Panc1 (cell line): Measurements from ENCODE around the gene NPY4R. TPM values are rescaled to one million over a fixed set of nuclear protein-coding genes. Genes with fewer than 3 reads are reported as not detected.
A peak's percentile ranks its signal among the peaks of the same experiment; 100 is the strongest.
"Not testable (repeated sequence)": the region's sequence is repeated elsewhere in the genome, so short reads cannot be mapped to it uniquely, and the experiment has no call there.

Experiments
- ATAC-seq: fragments of 200-7000 bp; cut with Tn5 transposase; 2 replicates; pipeline ENCODE4 v1.9.1; 2020; ENCODE audit warnings: mild to moderate bottlenecking, moderate library complexity
- Bru-seq: library from RNA; stranded (reverse); fragments of 400-500 nt; gene quantifications from one replicate; lab custom pipeline; 2021; lab: Mats Ljungman, UMichigan
- BruChase-seq, 2 experiments: library from RNA; stranded (reverse); fragments of 400-500 nt; gene quantifications; one replicate each; lab custom pipeline; 2021; lab: Mats Ljungman, UMichigan
- BruUV-seq: library from RNA; stranded (reverse); fragments of 400-500 nt; replicated peaks from 2 replicates; lab custom pipeline; 2021; lab: Mats Ljungman, UMichigan
- CTCF ChIA-PET: fragments of 300-600 bp; sonication (Branson Sonifier 250); formaldehyde crosslinking; loops from one replicate; lab custom pipeline; 2022; ENCODE audit warnings: antibody characterized with exemption; lab: Charles Lee
- POLR2A ChIA-PET: fragments of 300-600 bp; sonication (Branson Sonifier 250); formaldehyde crosslinking; loops from one replicate; lab custom pipeline; 2022; ENCODE audit warnings: antibody characterized with exemption; lab: Charles Lee
- DNase-seq: peaks from one replicate; pipeline ENCODE4 v3.0.0-alpha.2; 2010; ENCODE audit warnings: low read depth, low spot score
- H3K27ac ChIP-seq: 2 replicates; pipeline ENCODE4 v1.5.1; 2011; ENCODE audit warnings: mild to moderate bottlenecking, low read length, inconsistent platforms
- H3K27me3 ChIP-seq: fragments of 200-500 bp; sonication (Bioruptor generic); 2 replicates; pipeline ENCODE4 v1.6.0; 2014; ENCODE audit warnings: low read length, inconsistent platforms; ENCODE audit not compliant: control insufficient read depth, insufficient read depth
- H3K36me3 ChIP-seq: fragments of 200-500 bp; sonication (Bioruptor generic); 2 replicates; pipeline ENCODE4 v1.5.1; 2014; ENCODE audit warnings: inconsistent platforms, mild to moderate bottlenecking, low read length, moderate library complexity; ENCODE audit not compliant: control insufficient read depth, insufficient read depth
- H3K4me1 ChIP-seq: 2 replicates; pipeline ENCODE4 v1.5.1; 2011; ENCODE audit warnings: inconsistent platforms, mild to moderate bottlenecking, low read length, moderate library complexity; ENCODE audit not compliant: control insufficient read depth, insufficient read depth
- H3K4me3 ChIP-seq, 2 experiments: 2 replicates each; pipeline ENCODE4 v1.5.1; 2011 to 2012; ENCODE audit warnings: low read depth in 2 of 2, low read length in 2 of 2, mild to moderate bottlenecking in 2 of 2, inconsistent platforms in 1 of 2, moderate library complexity in 1 of 2
- H3K9me3 ChIP-seq: fragments of 200-500 bp; sonication (Bioruptor generic); 2 replicates; pipeline ENCODE4 v1.5.1; 2014; ENCODE audit warnings: low read depth, mild to moderate bottlenecking, inconsistent platforms, low read length, moderate library complexity; ENCODE audit not compliant: control insufficient read depth, insufficient read depth
- POLR2AphosphoS5 ChIP-seq: IDR thresholded peaks from 2 replicates; pipeline ENCODE4 v1.6.1; 2012; ENCODE audit warnings: mild to moderate bottlenecking, low read depth, low read length, moderate library complexity
- SIN3A ChIP-seq: IDR thresholded peaks from 2 replicates; pipeline ENCODE4 v1.6.1; 2012; ENCODE audit warnings: low read depth, mild to moderate bottlenecking, low read length, moderate library complexity, borderline replicate concordance; ENCODE audit not compliant: insufficient read depth
- TCF7L2 ChIP-seq: IDR thresholded peaks from 2 replicates; pipeline ENCODE4 v1.6.1; 2011; ENCODE audit warnings: mild to moderate bottlenecking, low read depth, low read length, inconsistent platforms
- in situ Hi-C: cut with HindIII; loops from 2 replicates; pipeline ENCODE4 v1.10.0; 2016; ENCODE audit warnings: low sequenced_read_pairs, low pct_unique_long_range_greater_than_20kb
- intact Hi-C: fragments of 100-400 bp; cut with micrococcal nuclease; formaldehyde crosslinking; loops from one replicate; pipeline ENCODE4 v1.10.0; 2022; ENCODE audit not compliant: unreplicated experiment
- long read RNA-seq: library from polyadenylated mRNA; unstranded; transcript quantifications from one replicate; pipeline ENCODE4 v2.0.0, GENCODE V29; 2021; ENCODE audit not compliant: unreplicated experiment
- polyA plus RNA-seq: library from polyadenylated mRNA; unstranded; fragments of >200 nt; gene quantifications from one replicate; pipeline ENCODE4 v1.2.1, GENCODE V29; 2012; ENCODE audit warnings: missing spikeins; ENCODE audit not compliant: insufficient read length
- total RNA-seq: library from RNA; stranded (reverse); gene quantifications from one replicate; pipeline ENCODE4 v1.2.1, GENCODE V29; 2021; ENCODE audit not compliant: unreplicated experiment
- TF ChIP-seq, protein P1 (sequence below), 2 experiments: IDR thresholded peaks; 2 replicates each; pipeline ENCODE4 v1.6.1; 2011 to 2012; ENCODE audit warnings: low read depth in 2 of 2, control low read depth in 1 of 2, low read length in 1 of 2, mild to moderate bottlenecking in 1 of 2, moderate library complexity in 1 of 2; ENCODE audit not compliant: insufficient read depth in 1 of 2
- TF ChIP-seq, protein P2 (sequence below): fragments of 450-650 bp; IDR thresholded peaks from 2 replicates; pipeline ENCODE4 v1.5.1; 2017; ENCODE audit warnings: mild to moderate bottlenecking

Gene NPY4R
- total RNA-seq (2.2 TPM), Bru-seq, nascent RNA (percentile 18 among the genes with signal in this experiment), BruChase-seq, experiment 1, labeled RNA remaining after a 2-hour chase (percentile 25 among the genes with signal in this experiment), BruChase-seq, experiment 2, labeled RNA remaining after a 6-hour chase (percentile 36 among the genes with signal in this experiment)
- polyA plus RNA-seq: 1.3 TPM
- long read RNA-seq, partial matches to known transcripts: 0 of 1 reads
- long read RNA-seq, other reads (novel, unspliced or antisense): 0 of 1 reads

- H3K4me1 ChIP-seq, H3K9me3 ChIP-seq, CTCF ChIA-PET, in situ Hi-C loops, intact Hi-C loops, H3K27ac ChIP-seq, POLR2A ChIA-PET, H3K4me3 ChIP-seq, H3K27me3 ChIP-seq, H3K36me3 ChIP-seq, BruUV-seq, DNase-seq: not testable (repeated sequence)
- ATAC-seq: peak; percentile 47
Measured at GRCh38 chr10:46465765-46466164, at the start of gene NPY4R. Gene NPY4R, minus strand, starts transcription at chr10:46465958. Its CDS starts 3,323 bp downstream, at chr10:46462635.

GRCh38 chr10:46515366-46515765, 49.6 kb upstream of the NPY4R start:
- no peaks in the 10 kb centered on the region for H3K27me3 ChIP-seq
- in situ Hi-C loops: no loop called here
- H3K4me3 ChIP-seq: no peak overlapping the region
- peak overlapping the region; percentile 52 for H3K27ac ChIP-seq
- TF ChIP-seq TCF7L2 (no peak), SIN3A (no peak), POLR2AphosphoS5 (no peak)
- TF ChIP-seq, protein P1, sequence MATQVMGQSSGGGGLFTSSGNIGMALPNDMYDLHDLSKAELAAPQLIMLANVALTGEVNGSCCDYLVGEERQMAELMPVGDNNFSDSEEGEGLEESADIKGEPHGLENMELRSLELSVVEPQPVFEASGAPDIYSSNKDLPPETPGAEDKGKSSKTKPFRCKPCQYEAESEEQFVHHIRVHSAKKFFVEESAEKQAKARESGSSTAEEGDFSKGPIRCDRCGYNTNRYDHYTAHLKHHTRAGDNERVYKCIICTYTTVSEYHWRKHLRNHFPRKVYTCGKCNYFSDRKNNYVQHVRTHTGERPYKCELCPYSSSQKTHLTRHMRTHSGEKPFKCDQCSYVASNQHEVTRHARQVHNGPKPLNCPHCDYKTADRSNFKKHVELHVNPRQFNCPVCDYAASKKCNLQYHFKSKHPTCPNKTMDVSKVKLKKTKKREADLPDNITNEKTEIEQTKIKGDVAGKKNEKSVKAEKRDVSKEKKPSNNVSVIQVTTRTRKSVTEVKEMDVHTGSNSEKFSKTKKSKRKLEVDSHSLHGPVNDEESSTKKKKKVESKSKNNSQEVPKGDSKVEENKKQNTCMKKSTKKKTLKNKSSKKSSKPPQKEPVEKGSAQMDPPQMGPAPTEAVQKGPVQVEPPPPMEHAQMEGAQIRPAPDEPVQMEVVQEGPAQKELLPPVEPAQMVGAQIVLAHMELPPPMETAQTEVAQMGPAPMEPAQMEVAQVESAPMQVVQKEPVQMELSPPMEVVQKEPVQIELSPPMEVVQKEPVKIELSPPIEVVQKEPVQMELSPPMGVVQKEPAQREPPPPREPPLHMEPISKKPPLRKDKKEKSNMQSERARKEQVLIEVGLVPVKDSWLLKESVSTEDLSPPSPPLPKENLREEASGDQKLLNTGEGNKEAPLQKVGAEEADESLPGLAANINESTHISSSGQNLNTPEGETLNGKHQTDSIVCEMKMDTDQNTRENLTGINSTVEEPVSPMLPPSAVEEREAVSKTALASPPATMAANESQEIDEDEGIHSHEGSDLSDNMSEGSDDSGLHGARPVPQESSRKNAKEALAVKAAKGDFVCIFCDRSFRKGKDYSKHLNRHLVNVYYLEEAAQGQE (IDR thresholded peaks at IDR 0.05; ENCODE audit: insufficient read depth in 1 of 2, low read depth in 2 of 2, low read length in 1 of 2): no peak
- TF ChIP-seq, protein P2, sequence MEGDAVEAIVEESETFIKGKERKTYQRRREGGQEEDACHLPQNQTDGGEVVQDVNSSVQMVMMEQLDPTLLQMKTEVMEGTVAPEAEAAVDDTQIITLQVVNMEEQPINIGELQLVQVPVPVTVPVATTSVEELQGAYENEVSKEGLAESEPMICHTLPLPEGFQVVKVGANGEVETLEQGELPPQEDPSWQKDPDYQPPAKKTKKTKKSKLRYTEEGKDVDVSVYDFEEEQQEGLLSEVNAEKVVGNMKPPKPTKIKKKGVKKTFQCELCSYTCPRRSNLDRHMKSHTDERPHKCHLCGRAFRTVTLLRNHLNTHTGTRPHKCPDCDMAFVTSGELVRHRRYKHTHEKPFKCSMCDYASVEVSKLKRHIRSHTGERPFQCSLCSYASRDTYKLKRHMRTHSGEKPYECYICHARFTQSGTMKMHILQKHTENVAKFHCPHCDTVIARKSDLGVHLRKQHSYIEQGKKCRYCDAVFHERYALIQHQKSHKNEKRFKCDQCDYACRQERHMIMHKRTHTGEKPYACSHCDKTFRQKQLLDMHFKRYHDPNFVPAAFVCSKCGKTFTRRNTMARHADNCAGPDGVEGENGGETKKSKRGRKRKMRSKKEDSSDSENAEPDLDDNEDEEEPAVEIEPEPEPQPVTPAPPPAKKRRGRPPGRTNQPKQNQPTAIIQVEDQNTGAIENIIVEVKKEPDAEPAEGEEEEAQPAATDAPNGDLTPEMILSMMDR: no peak
- peaks cover 12% of the 10 kb centered on the region for H3K4me1 ChIP-seq
- no peak for ATAC-seq
- BruUV-seq: no TSS peak
- ChIA-PET POLR2A (no interaction called here), CTCF (interaction anchor here (1.2 kb wide), 1 partner anchor 15 kb away, joined by 3 read pairs; no protein-coding TSS in a partner anchor)
- H3K36me3 ChIP-seq: no peaks in the 10 kb centered on the region
- DNase-seq: no peak
- no peaks in the 10 kb centered on the region for H3K9me3 ChIP-seq
- intact Hi-C loops: no loop called here

GRCh38 chr10:46514899-46515298, 49.1 kb upstream of the NPY4R start:
- Histone ChIP-seq H3K27ac (peak overlapping the region; percentile 19), H3K9me3 (no peaks in the 10 kb centered on the region), H3K4me1 (peaks cover 12% of the 10 kb centered on the region), H3K4me3 (no peak overlapping the region), H3K27me3 (no peaks in the 10 kb centered on the region), H3K36me3 (no peaks in the 10 kb centered on the region)
- CTCF ChIA-PET: no interaction called here
- BruUV-seq: no TSS peak
- TF ChIP-seq SIN3A (no peak), TCF7L2 (no peak), POLR2AphosphoS5 (no peak)
- TF ChIP-seq, protein P2: no peak
- no peak for DNase-seq
- POLR2A ChIA-PET: no interaction called here
- intact Hi-C loops (no loop called here), in situ Hi-C loops (no loop called here)
- no peak for ATAC-seq
